ENCODE measurements around the gene RANBP3. TPM values are rescaled to one million over a fixed set of nuclear protein-coding genes. Genes with fewer than 3 reads are reported as not detected.

Gene RANBP3
- total RNA-seq, 3 donors from 2014 or later = 101 to 104 (median 103) TPM

- Mint-ChIP-seq H3K9me3 (no peaks in the 10 kb centered on the region), H3K36me3 (ENCODE audit: insufficient read depth) (peaks cover 10% of the 10 kb centered on the region), H3K27me3 (ENCODE audit: low read depth) (no peaks in the 10 kb centered on the region), H3K4me1 (ENCODE audit: low read depth) (no peaks in the 10 kb centered on the region), H3K4me3 (no peak overlapping the region)
- ATAC-seq (no peak), DNase-seq (no peak)
These were observed 63.6 kb downstream of the RANBP3 start for GRCh38 chr19:5914358-5914774.

- Mint-ChIP-seq H3K36me3 (ENCODE audit: insufficient read depth) (peaks cover 10% of the 10 kb centered on the region), H3K4me3 (no peak within 1 kb of the TSS), H3K9me3 (no peaks in the 10 kb centered on the region), H3K27me3 (ENCODE audit: low read depth) (no peaks in the 10 kb centered on the region), H3K4me1 (ENCODE audit: low read depth) (no peaks in the 10 kb centered on the region)
- DNase-seq = no peak
- ATAC-seq = no peak
These were observed 64.1 kb downstream of the RANBP3 start, which contains the start of gene CAPS for GRCh38 chr19:5913739-5914357. Gene CAPS (plus strand): TSS chr19:5914254. CDS start chr19:5914407, 153 bp downstream.

GRCh38 chr19:5911366-5911765, 66.6 kb downstream of the RANBP3 start:
- Mint-ChIP-seq H3K9me3 (no peaks in the 10 kb centered on the region), H3K36me3 (ENCODE audit: insufficient read depth) (peaks cover 8% of the 10 kb centered on the region), H3K4me3 (no peak overlapping the region), H3K27me3 (ENCODE audit: low read depth) (no peaks in the 10 kb centered on the region), H3K4me1 (ENCODE audit: low read depth) (peaks cover 10% of the 10 kb centered on the region)
- DNase-seq (no peak), ATAC-seq (no peak)

- no peak overlapping the region for H3K4me3 Mint-ChIP-seq
- H3K4me1 Mint-ChIP-seq (ENCODE audit: low read depth) = peaks cover 17% of the 10 kb centered on the region
- no peaks in the 10 kb centered on the region for H3K27me3 Mint-ChIP-seq (ENCODE audit: low read depth)
- no peak for DNase-seq
- no peaks in the 10 kb centered on the region for H3K9me3 Mint-ChIP-seq
- no peak for ATAC-seq
- peaks cover 6% of the 10 kb centered on the region for H3K36me3 Mint-ChIP-seq (ENCODE audit: insufficient read depth)
These were observed 67.4 kb downstream of the RANBP3 start for GRCh38 chr19:5910638-5910907.

- Mint-ChIP-seq H3K36me3 (ENCODE audit: insufficient read depth) (peaks cover 6% of the 10 kb centered on the region), H3K4me1 (ENCODE audit: low read depth) (peaks cover 17% of the 10 kb centered on the region), H3K27me3 (ENCODE audit: low read depth) (no peaks in the 10 kb centered on the region), H3K4me3 (no peak overlapping the region), H3K9me3 (no peaks in the 10 kb centered on the region)
- no peak for DNase-seq
- no peak for ATAC-seq
These were observed 69.0 kb downstream of the RANBP3 start for GRCh38 chr19:5908773-5909442.

- no peaks in the 10 kb centered on the region for H3K27me3 Mint-ChIP-seq (ENCODE audit: low read depth)
- no peak for ATAC-seq
- peak overlapping the region; percentile 60 for H3K4me3 Mint-ChIP-seq
- DNase-seq = no peak
- H3K4me1 Mint-ChIP-seq (ENCODE audit: low read depth) = peaks cover 20% of the 10 kb centered on the region
- no peaks in the 10 kb centered on the region for H3K9me3 Mint-ChIP-seq
- peaks cover 8% of the 10 kb centered on the region for H3K36me3 Mint-ChIP-seq (ENCODE audit: insufficient read depth)
These were observed 70.7 kb downstream of the RANBP3 start for GRCh38 chr19:5907241-5907640.

- Mint-ChIP-seq H3K4me1 (ENCODE audit: low read depth) (peaks cover 29% of the 10 kb centered on the region), H3K4me3 (peak overlapping the region; percentile 99), H3K9me3 (no peaks in the 10 kb centered on the region), H3K27me3 (ENCODE audit: low read depth) (no peaks in the 10 kb centered on the region), H3K36me3 (ENCODE audit: insufficient read depth) (peaks cover 12% of the 10 kb centered on the region)
- DNase-seq = no peak
- ATAC-seq = no peak
These were observed 72.7 kb downstream of the RANBP3 start for GRCh38 chr19:5905114-5905778.

- peak; percentile 100 for DNase-seq
These were observed 73.4 kb downstream of the RANBP3 start, which contains the start of gene VMAC for GRCh38 chr19:5904352-5905113. Gene VMAC (plus strand): TSS chr19:5904872. CDS start chr19:5904891, 19 bp downstream.

GRCh38 chr19:5903624-5904351, 74.2 kb downstream of the RANBP3 start, which contains the start of gene NDUFA11:
Gene NDUFA11 (minus strand): TSS chr19:5903790. CDS start chr19:5903708, 82 bp downstream.
- H3K27me3 Mint-ChIP-seq (ENCODE audit: low read depth) = no peaks in the 10 kb centered on the region

More at GRCh38 chr19:5904352-5905113, 73.4 kb downstream of the RANBP3 start, which contains the start of gene VMAC:
- Mint-ChIP-seq H3K9me3 (no peaks in the 10 kb centered on the region), H3K36me3 (ENCODE audit: insufficient read depth) (peaks cover 11% of the 10 kb centered on the region), H3K4me1 (ENCODE audit: low read depth) (peaks cover 32% of the 10 kb centered on the region), H3K27me3 (ENCODE audit: low read depth) (no peaks in the 10 kb centered on the region), H3K4me3 (peak within 1 kb of the TSS; percentile 99)
- ATAC-seq = peak; percentile 78 to 81

GRCh38 chr19:5903056-5903623, 74.8 kb downstream of the RANBP3 start:
- ATAC-seq (no peak), DNase-seq (no peak)
- H3K27me3 Mint-ChIP-seq (ENCODE audit: low read depth) = no peaks in the 10 kb centered on the region
- peaks cover 32% of the 10 kb centered on the region for H3K4me1 Mint-ChIP-seq (ENCODE audit: low read depth)
- H3K4me3 Mint-ChIP-seq = peak overlapping the region; percentile 99
- H3K36me3 Mint-ChIP-seq (ENCODE audit: insufficient read depth) = peaks cover 11% of the 10 kb centered on the region
- no peaks in the 10 kb centered on the region for H3K9me3 Mint-ChIP-seq

More at GRCh38 chr19:5903624-5904351, 74.2 kb downstream of the RANBP3 start, which contains the start of gene NDUFA11:
- peak within 1 kb of the TSS; percentile 99 for H3K4me3 Mint-ChIP-seq
- ATAC-seq (peak; percentile 65 to 66), DNase-seq (peak; percentile 95)
- H3K4me1 Mint-ChIP-seq (ENCODE audit: low read depth) = peaks cover 32% of the 10 kb centered on the region
- H3K9me3 Mint-ChIP-seq = no peaks in the 10 kb centered on the region
- peaks cover 11% of the 10 kb centered on the region for H3K36me3 Mint-ChIP-seq (ENCODE audit: insufficient read depth)

- Mint-ChIP-seq H3K36me3 (ENCODE audit: insufficient read depth) (peaks cover 10% of the 10 kb centered on the region), H3K27me3 (ENCODE audit: low read depth) (no peaks in the 10 kb centered on the region), H3K4me3 (peak overlapping the region; percentile 39), H3K4me1 (ENCODE audit: low read depth) (peaks cover 20% of the 10 kb centered on the region), H3K9me3 (no peaks in the 10 kb centered on the region)
- ATAC-seq = no peak
- no peak for DNase-seq
These were observed 77.0 kb downstream of the RANBP3 start for GRCh38 chr19:5900976-5901375.

GRCh38 chr19:5899728-5900526, 78.0 kb downstream of the RANBP3 start:
- Mint-ChIP-seq H3K4me3 (no peak overlapping the region), H3K4me1 (ENCODE audit: low read depth) (peaks cover 18% of the 10 kb centered on the region), H3K9me3 (no peaks in the 10 kb centered on the region), H3K36me3 (ENCODE audit: insufficient read depth) (peaks cover 12% of the 10 kb centered on the region), H3K27me3 (ENCODE audit: low read depth) (no peaks in the 10 kb centered on the region)
- ATAC-seq (no peak), DNase-seq (no peak)

Measured in activated T-cell treated with anti-CD3 and anti-CD28 coated beads, Interleukin-2, amount 50 U/mL, for 4 hours (primary cell).